NCI-H1105 treated with DMSO at 0.1 percent for 48 hours (cell line): ENCODE measurements around the gene TRIM9.

Experiments used
- DNase-seq: peaks from one replicate; lab custom pipeline; 2025; lab: John Stamatoyannopoulos, UW

The TRIM9 gene

DNA sequence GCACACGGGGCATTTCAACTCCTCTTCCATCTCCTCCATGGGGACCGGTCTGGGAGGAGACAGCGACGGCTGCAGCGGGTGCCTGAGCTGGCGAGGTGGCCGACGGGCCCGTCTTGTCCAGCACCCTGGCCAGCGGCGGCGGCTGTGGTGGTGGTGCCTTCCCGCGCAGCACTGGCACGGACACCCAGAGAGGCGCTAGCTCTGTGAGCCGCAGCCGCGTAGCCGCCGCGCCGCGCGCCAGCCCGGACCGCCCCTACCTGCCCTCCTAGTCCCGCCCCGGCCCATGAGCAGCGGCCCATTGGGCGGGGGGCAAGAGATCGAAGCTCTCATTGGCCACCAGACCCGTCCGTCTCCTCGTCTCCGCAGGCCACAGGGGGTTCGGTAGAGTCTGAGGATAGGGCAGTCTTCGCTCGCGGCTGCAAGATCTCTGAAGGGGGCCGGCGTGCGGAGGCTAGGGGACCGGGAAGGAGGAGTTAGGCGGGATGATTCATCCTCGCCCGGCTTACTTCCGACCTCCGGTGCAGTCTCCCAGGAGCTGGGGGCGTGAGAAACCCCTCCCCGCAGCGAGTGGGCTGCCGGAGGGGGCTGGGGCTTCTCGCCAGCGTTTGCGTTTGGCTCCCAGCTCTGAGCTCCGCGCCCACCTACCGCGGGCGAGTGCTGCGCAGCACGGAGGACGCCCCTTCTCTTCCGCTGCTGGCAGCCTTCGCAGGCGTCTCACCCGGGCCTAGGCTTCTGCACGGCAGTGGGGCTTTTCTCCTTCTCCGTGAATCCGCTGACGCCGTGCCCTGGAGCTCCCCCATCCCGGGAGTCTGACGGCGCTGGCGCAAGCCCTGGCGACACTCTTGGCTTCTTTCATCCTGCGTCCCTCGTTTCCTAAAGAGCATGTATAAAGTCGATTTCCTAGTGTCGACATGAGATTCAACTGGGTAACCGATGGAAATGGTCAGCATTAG lies at the start of gene TRIM9:
TRIM9 (minus strand) TSS at position 205 of the 953 bp plus-strand sequence; CDS start at position 39, 166 bp downstream.
- peak; percentile 97 for DNase-seq

DNA sequence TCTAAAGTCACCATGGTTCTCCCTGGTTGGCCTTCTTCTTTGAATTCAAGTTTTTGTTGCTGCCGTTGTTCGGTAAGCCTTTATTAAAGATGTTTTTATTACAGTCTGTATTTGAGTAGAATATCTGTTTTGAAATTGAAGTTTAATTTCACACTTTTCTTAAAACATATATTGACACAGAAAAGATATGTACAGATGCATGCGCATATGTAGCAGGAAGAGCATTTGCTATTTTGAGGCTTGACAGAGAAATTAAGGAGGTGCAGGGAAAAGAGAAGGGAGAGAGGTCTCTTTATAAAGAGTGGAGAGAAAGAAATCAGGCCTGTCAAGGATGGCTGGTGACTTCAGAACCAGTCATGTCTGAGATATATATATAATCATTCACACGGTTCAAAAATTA lies 46.0 kb upstream of the TRIM9 start:
- no peak for DNase-seq

DNA sequence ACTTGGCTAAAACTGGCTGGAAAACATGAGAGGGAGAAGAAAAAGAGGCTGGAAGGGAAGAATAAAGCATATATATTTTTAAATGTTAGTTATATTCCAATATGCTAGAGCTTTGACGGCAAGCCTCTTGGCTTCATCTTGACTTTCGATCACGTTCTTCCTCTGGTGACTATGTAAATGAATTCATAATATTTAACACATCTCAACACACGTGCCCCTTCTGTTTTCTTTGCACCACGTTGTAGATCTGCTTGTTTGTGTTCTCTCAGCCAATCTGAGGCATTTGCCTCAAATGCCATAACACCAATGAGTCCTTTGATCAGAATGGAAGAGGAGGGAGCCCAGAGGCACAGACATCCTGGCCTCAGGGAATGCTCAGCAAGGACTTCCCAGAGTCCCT lies 45.4 kb upstream of the TRIM9 start:
- DNase-seq, result no peak

DNA sequence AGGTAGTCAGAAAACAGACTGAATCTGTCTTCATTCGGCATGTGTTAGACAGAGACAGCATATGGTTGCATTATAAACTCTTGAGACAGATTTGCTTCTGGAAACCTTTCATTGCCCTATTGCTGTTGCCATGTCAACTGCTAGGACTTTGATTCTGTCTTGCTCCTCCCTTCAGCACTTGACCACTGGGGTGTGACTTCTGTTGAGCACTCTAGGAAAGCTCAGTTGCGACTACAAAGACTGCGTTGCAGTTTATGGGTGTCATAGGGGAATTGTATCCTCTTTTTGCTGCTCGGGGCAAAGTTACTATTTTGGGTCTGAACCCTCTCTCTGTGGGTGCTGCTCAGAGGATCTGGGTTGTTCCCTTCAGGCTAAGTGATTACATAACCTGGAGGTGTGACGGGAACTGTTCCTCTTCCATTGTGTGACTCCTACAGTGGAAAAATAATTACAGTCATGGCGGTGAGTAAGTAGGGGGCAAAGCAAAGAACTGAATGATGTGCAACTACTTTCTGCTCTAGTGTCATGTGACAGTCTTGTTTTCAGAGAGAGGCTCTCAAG lies 44.3 kb upstream of the TRIM9 start:
- DNase-seq, result no peak

DNA sequence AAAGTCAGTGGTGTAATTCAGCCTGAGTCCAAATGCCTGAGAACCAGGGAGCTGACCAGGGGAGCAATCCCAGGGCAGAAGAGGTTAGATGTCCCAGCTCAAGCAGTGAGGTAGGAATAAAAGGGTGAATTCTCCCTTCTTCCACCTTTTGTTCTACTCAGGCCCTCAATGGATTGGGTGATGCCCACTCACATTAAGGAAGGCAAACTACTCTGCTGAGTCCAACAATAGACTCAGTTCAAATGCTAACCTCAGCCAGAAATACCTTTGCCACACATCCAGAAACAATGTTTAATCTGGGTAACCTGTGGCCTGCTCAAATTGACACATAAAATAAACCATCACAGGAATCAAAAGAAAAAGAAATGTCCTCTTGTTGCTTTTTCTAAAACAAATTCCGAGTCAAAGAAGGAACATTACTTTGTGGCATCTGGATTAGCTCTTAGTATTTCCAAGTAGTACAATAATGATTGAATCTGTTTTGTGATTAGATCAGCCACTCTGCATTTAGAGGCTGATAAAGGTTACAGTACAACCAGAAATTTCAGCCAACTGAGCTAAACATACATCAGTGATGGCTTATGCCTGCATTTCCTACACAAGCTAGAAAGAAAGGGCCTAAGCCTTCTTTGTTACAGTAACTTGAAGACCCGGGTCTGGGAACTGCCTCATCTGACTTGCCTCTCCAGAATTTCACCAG lies 43.6 kb upstream of the TRIM9 start:
- no peak for DNase-seq

DNA sequence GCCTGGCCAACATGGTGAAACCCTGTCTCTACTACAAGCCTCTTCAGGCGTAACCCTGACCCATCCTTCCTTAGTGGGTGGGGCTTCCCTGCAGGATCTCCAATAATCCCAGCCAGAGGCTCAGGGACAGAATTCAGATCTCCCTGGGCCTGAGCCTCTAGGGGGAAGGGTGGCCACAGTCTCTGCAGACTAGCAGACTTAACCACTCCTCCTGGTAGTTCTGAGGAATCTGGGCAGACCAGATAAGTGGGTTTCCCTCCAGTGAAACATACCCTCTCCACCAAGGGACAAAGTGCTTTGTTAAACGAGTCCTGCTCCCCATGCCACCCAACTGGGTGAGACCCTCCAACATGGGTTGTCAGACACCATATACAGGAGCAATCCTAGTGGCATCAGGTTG lies 36.6 kb upstream of the TRIM9 start:
- DNase-seq, result no peak

DNA sequence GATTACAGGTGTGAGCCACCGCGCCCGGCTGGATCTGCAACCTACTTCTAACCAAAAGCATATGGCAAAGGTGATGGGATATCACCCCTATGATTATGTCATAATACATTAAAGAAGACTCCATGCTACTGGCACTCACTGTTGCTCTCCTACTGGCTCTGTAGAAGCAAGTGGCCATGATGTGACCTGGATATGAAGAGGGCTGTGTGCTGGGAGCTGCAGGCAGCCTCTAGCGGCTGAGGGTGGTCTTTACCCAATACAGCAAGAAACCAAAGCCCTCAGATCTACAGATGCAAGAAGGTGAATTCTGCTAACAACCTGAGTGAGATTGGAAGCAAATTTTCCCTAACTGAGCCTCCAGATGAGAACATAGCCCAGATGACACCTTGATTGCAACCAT lies 34.2 kb upstream of the TRIM9 start:
- no peak for DNase-seq

DNA sequence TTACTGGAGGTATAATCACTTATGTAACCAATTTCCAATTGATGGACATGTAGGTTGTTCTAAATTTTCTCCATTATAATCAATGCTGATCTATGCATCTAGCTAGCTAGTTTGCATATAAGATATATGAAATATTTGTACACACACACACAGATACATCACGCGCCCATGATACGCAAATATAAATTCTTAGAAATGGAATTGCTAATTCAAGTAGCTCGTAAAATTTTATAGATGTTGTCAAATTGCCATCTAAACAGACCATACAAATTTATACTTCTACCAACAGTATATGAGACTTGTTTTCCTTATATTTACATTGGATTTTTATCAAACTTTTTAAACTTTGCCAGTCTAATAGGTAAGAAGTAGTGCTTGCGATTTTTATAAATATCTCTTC lies 29.1 kb upstream of the TRIM9 start:
- no peak for DNase-seq

DNA sequence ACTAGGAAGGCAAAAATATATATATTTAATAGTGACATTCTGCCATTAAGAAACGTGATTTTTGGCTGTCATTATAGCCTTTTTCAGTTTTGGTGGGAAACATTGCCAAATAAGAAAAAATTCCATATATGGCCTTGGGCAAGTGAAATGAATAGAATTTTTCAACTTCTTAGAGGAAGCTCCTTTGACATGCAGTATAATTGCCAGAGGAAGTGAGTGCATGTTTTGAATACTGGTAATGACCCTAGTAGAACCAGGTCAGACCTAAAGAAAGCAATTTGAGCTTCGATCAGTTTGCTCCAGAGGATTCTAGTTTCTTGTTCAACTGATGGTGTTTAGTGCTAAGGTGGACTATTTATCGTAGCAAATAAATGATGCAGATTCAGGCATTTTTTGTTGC lies 26.2 kb upstream of the TRIM9 start:
- no peak for DNase-seq

DNA sequence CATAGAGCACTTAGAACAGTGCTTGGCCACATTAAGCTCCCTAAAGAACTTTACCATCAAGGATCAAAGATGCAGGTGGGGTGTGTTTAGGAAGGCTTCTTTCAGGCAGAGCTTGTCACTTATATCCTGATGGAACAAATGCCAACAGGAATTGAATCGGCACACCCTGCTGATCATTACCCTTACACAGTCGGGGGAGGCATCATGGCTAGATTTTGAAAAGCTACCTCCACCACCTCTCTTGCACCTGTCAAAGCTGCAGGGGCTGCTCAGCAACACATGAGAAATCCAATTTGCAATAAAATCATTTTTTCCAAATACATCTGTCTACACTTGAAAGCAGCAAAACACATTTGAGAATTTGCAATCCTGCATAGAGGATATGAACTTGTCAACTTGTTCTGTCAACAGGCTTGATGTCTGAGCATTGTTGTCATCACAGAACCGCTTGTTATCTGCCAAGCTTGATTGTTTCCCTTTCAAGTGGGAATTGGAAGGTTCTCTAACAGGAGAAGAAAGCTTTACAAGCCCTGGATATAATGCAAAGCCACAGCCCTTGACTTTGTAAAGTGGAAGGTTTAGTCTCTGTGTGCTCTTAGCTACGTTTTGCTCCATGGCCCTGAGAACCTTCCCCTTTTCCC lies 24.6 kb upstream of the TRIM9 start:
- no peak for DNase-seq

DNA sequence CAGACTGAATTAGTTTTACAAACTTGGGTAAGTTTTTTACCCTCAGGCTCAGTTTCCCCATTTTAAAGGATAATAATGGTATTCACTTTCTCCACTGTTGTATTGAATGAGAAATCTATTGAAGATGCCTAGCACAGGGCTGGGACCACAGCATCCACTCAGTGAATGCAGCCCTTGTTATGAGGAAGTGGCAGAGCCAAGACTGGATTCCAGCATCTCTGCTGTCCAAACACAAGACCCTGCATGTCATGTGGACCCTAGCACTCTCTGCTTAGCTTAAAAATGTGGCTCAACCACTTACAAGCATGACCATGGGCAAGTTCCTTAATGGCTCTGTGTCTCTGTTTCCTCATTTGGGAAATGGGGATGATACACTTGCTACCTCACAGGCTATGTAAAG lies 24.1 kb upstream of the TRIM9 start:
- DNase-seq, result no peak

DNA sequence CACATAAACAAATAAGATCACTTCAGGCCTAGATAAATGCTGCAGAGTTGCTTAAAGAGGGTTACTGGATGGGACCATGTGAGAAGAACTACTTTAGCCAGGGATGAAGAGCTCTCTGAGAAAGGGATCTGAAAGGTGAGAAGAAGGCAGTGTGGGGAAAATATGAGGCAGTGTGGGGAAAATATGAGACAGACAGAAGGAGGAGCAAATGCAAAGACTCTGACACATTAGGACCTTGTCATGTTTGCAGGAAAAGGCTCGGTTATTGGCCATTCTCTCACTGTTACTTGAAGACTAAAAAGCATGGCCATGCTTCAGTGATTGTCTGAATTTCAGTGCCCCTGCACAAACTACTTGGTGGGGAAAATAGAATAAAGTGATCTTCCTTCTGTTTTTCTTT lies 22.7 kb upstream of the TRIM9 start:
- DNase-seq, result no peak

DNA sequence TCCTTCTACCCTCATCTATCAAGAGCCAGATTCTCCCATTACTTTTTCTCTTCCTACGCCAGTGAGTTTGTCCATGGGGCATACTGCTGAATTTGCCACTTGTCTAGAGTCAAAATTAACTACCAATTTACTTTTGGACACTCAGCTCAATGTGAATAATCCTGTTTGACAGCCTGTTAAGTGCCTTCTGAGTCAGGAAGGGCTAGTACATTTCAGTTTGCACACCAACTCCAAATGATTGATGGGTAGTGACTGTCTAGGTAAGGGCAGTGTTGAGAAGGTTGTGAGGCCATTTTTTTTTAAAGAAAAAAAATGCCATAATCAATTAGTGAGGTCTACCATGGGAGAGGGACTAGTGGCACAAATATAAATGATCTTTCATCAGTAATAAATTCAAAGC lies 21.8 kb upstream of the TRIM9 start:
- DNase-seq, result no peak

DNA sequence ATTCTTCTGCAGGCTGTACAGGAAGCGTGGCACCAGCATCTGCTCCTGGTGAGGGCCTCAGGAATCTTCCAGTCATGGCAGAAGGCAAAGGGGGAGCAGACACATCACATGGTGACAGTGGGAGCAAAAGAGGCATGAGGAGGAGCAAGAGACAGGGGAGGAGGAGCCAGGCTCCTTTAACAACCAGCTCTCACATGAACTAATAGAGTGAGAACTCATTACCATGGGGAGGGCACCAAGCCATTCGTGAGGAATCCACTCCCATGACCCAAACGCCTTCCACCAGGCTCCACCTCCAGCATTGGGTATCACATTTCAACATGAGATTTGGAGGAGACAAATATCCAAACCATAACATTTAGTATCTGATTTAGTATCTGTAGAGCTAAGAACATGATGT lies 14.7 kb upstream of the TRIM9 start:
- DNase-seq, result no peak

DNA sequence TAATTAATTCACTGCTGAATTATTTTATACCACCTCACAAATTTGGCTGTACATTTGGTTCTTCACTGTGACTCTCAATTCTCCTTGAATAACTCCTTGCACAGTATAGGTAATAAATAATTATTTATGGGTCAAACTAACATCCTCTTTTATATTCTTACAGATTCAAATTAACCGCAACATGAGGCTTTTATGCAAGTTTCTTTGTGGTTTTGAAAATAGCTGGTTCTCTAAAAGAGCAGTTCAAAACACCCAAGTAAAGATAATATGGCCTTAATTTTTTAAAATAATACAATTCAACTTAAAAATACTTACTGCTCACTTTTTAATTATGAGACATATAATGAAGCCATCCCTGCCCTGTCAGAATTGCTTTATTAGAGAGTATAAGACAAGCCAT lies 12.9 kb upstream of the TRIM9 start:
- no peak for DNase-seq

DNA sequence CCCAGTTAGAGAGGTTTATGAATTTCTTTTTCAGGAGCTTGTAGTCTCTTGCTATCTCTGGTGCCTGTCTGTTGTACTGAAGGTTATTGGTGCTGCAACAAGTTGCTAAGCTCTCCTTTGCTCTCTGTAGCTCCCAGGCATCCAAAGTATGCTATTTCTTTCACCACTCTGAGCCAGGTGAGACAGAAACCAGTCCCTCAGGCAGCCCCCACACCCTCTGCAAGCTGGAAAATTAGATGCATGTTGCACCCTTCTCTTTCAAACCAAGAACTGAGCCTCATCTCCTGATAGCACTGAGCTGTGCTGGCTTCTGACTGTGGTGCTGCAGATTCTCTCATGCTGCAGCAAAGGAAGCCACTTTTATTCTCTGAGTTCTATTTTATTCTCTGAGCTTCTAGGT lies 9.6 kb upstream of the TRIM9 start:
- no peak for DNase-seq

DNA sequence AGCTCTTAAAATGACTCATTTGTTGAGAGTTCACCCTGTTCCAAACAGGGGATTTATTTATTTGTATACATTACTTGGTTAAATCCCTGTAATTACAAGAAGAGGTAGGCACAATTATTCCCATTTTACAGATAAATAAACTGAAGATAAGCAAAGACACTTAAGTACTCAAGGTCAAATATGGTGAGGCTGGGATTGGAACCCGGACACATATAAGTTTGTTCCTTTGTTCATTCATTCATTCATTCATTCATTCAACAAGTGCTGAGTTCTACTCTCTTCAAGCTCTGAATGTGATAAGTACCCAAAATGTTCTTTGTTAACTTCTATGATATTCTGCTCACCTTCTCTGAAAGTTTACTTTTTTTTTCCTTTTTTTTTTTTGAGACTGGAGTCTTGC lies 2.4 kb upstream of the TRIM9 start:
- no peak for DNase-seq

DNA sequence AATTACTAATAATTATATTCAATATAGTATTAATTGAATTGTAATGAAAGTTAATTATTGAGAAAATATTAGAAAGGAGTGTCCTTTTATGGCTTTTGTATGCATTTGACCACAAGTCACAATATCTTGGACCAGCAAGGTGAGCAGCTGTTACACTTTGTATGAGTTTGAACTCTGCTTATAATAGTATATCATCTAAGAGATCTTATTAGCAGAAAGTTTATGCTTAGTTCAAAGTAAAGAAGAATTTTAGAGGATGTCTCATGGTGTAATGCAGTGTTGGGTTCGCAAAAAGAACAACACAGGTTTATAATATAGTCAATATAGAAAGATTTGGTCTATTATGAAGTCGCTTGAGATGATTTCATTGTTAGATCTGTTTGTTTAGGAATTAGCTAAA lies 2.0 kb upstream of the TRIM9 start:
- DNase-seq, result no peak

DNA sequence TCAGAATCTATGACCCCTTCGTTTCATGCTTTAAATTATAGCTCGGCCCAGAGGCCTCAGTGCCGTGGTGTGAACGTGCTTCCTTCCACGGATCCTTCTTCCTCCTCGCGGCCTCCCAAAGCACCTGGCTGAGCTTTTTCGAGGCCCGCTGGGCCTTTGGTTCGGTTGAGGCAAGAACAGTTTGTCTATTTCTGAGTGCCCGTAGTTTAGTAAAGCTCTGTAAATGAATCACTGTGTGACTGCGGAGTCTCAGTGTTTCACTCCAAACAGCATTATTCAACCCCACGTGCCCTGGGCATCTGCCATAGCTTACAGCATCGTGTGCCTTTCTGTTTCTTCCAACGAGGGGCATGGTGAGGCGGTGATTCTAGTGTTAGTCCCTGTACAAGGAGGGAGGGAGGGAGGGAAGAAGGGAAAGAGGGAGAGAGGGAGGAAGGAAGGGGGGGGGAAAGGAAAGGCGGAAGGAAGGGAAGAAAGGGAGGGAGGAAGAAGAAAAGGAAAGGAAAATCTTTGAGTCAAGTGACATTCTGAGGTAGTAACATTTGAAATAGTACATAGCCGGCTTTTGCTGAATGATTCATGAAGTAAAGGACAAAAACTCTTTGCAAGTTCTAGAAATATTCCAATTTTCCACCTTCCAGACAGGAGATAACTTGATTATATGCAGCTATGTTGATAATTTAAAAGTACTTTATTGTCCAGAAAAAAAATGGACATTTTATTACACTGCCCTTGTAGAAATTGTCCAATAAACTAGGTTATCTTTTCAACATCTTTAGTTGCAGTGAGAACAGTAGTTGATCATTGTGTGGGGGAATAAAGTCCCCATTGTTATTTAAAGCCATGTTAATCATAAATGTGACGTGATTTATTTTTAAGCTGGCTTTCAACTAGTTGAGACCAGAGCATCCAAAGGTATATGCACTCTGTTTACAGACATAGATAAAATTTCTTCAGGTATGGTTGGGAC lies 1.2 kb upstream of the TRIM9 start:
- peak; percentile 59 for DNase-seq

DNA sequence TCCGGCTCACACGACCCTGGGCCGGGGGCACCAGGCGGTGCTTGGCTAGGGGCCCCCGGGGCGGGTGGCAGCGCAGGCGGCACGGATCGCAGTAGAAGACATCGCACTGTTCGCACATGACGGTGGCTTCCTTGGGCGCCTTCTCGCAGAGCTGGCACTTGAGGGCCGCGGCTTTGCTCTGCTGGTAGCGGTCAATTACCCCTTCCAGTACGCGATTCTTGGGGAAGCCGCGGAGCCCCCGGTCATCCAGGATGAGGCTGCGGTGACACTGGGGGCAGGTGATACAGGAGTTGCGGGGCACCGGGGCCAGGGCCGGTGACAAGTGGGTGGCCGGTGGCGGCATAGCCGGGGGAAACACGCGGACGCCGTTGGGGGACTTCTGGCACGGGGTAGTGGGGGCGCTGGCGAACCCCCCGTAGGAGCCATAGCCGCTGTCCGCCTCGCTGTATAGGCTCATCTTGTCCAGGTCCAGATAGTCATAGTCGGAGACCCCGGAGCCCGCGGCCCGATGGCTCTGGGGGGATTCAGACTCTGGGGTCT lies 553 bp downstream of the TRIM9 start:
- DNase-seq, result peak; percentile 50
